GM12878 (cell line): ENCODE data around the gene C1orf232. TPM values are rescaled to one million over a fixed set of nuclear protein-coding genes. Genes with fewer than 3 reads are reported as not detected.
A peak's percentile ranks its signal among the peaks of the same experiment; 100 is the strongest.

Experiments used
- ATAC-seq: fragments of 200-7000 bp; cut with Tn5 transposase; 3 replicates; pipeline ENCODE4 v1.9.1; 2020; ENCODE audit warnings: mild to moderate bottlenecking, moderate library complexity
- Bru-seq: library from RNA; stranded (reverse); fragments of 400-500 nt; gene quantifications from one replicate; lab custom pipeline; 2021; lab: Mats Ljungman, UMichigan
- BruChase-seq, 2 experiments: library from RNA; stranded (reverse); fragments of 400-500 nt; gene quantifications; one replicate each; lab custom pipeline; 2021; lab: Mats Ljungman, UMichigan
- BruUV-seq: library from RNA; stranded (reverse); fragments of 400-500 nt; replicated peaks from 2 replicates; lab custom pipeline; 2021; lab: Mats Ljungman, UMichigan
- CTCF ChIA-PET: fragments of 300-600 bp; sonication (Branson Sonifier 250); formaldehyde crosslinking; extraction: SDS; loops from one replicate; lab custom pipeline; 2021; ENCODE audit warnings: inconsistent platforms; lab: Yijun Ruan, JAX
- POLR2A ChIA-PET: fragments of 350-600 bp; formaldehyde crosslinking; extraction: SDS; loops from one replicate; lab custom pipeline; 2021; ENCODE audit warnings: inconsistent platforms; lab: Charles Lee
- RAD21 ChIA-PET: fragments of 300-600 bp; sonication (Branson Sonifier 250); formaldehyde crosslinking; loops from one replicate; lab custom pipeline; 2023; ENCODE audit warnings: antibody characterized with exemption; ENCODE audit not compliant: unreplicated experiment; lab: Charles Lee
- SMC1A ChIA-PET: fragments of 300-600 bp; sonication (Branson Sonifier 250); formaldehyde crosslinking; loops from one replicate; lab custom pipeline; 2023; ENCODE audit not compliant: unreplicated experiment, uncharacterized antibody; lab: Charles Lee
- DNase-seq: peaks from one replicate; pipeline ENCODE4 v3.0.0-alpha.2; 2011; ENCODE audit warnings: low read depth, low spot score
- FAIRE-seq: peaks from 3 replicates; lab custom pipeline; 2011; peaks lifted over from hg19 to GRCh38; lab: Jason Lieb, UNC
- H2AFZ ChIP-seq: 2 replicates; pipeline ENCODE4 v1.6.0; 2011; ENCODE audit warnings: low read depth, low read length, control low read depth; ENCODE audit not compliant: control insufficient read depth
- H3K27ac ChIP-seq: 2 replicates; pipeline ENCODE4 v1.5.1; 2011; ENCODE audit warnings: control low read depth; ENCODE audit not compliant: control insufficient read depth, insufficient read depth
- H3K27me3 ChIP-seq, 2 experiments: replicated peaks in 1 of 2; 2 replicates each; pipeline versions ENCODE4 v1.6.0 to v1.6.1; 2011; ENCODE audit warnings: low read length in 1 of 2; ENCODE audit not compliant: control insufficient read depth in 2 of 2, insufficient read depth in 2 of 2
- H3K36me3 ChIP-seq, 2 experiments: 2 replicates each; pipeline ENCODE4 v1.5.1; 2011; ENCODE audit warnings: low read length in 1 of 2; ENCODE audit not compliant: control insufficient read depth in 2 of 2, insufficient read depth in 2 of 2
- H3K4me1 ChIP-seq: 2 replicates; pipeline ENCODE4 v1.6.1; 2011; ENCODE audit warnings: mild to moderate bottlenecking, low read length, moderate library complexity, mixed read lengths; ENCODE audit not compliant: control insufficient read depth, insufficient read depth
- H3K4me2 ChIP-seq: 2 replicates; pipeline ENCODE4 v1.6.0; 2011; ENCODE audit warnings: control low read depth; ENCODE audit not compliant: control insufficient read depth, insufficient read depth
- H3K4me3 ChIP-seq: fragments of 200-600 bp; sonication (generic); 2 replicates; pipeline ENCODE4 v1.5.1; 2016
- H3K79me2 ChIP-seq: 2 replicates; pipeline ENCODE4 v1.6.0; 2011; ENCODE audit warnings: low read length; ENCODE audit not compliant: control insufficient read depth, insufficient read depth
- H3K9ac ChIP-seq: 2 replicates; pipeline ENCODE4 v1.8.0; 2011; ENCODE audit warnings: low read length, control low read depth, mixed read lengths; ENCODE audit not compliant: control insufficient read depth, insufficient read depth
- H3K9me3 ChIP-seq: replicated peaks from 3 replicates; pipeline ENCODE4 v1.5.1; 2011; ENCODE audit warnings: mild to moderate bottlenecking, low read length; ENCODE audit not compliant: control insufficient read depth, insufficient read depth
- H4K20me1 ChIP-seq: 2 replicates; pipeline ENCODE4 v1.6.0; 2011; ENCODE audit not compliant: control insufficient read depth, insufficient read depth
- CREB1 ChIP-seq: IDR thresholded peaks from 2 replicates; pipeline ENCODE4 v1.6.1; 2012; ENCODE audit warnings: low read depth, mild to moderate bottlenecking, inconsistent platforms
- SMARCA5 ChIP-seq: fragments of 450-650 bp; IDR thresholded peaks from 2 replicates; pipeline ENCODE4 v1.6.1; 2017; ENCODE audit warnings: mild to moderate bottlenecking
- YBX1 ChIP-seq: fragments of 450-650 bp; IDR thresholded peaks from 2 replicates; pipeline ENCODE4 v1.6.1; 2016; ENCODE audit warnings: antibody characterized with exemption
- WGBS: methylation state at CpG from one replicate; pipeline ENCODE4 v1.1.6; 2016; ENCODE audit warnings: low lambda C conversion rate; ENCODE audit not compliant: insufficient replicate concordance, insufficient coverage; ENCODE audit errors: missing lambda C conversion rate; 5-methylcytosine and 5-hydroxymethylcytosine counted together
- in situ Hi-C: fragments of 300-500 bp; cut with MboI; formaldehyde crosslinking; loops from 9 replicates; pipeline ENCODE4 v1.14.3; 2018; ENCODE audit warnings: mixed read lengths
- intact Hi-C: fragments of 100-400 bp; cut with micrococcal nuclease; formaldehyde crosslinking; loops from one replicate; pipeline ENCODE4 v1.14.2; 2022; ENCODE audit not compliant: unreplicated experiment
- long read RNA-seq, 2 experiments: library from polyadenylated mRNA; unstranded; transcript quantifications; one replicate each; pipeline ENCODE4 v2.0.0, GENCODE V29; 2019 to 2020
- polyA minus RNA-seq, 3 experiments: library from RNA; depleted of rRNA, polyadenylated mRNA; stranded (reverse); fragments of >200 nt; gene quantifications; 2 replicates each; pipeline ENCODE4 v1.2.3, GENCODE V29; 2011
- polyA plus RNA-seq, 11 experiments: library from polyadenylated mRNA; depleted of rRNA in 4 of 11; unstranded in 6 of 11; stranded (reverse) in 5 of 11; fragments of >200 nt; fragmentation: Nextera tagmentation in 4 of 11; fragmentation: Illumina TruSeq in 1 of 11; extraction: Ambion mirVana in 4 of 11; extraction: Trizol in 1 of 11; gene quantifications; 1 replicate in 1 of 11; 2 replicates in 10 of 11; pipeline versions ENCODE4 v1.2.1 to v1.2.3, GENCODE V29; 2011 to 2016; ENCODE audit warnings: inconsistent platforms in 2 of 11, missing spikeins in 2 of 11, low read depth in 1 of 11
- total RNA-seq, 4 experiments: library from RNA; depleted of rRNA in 3 of 4; stranded (reverse); fragments of >200 nt in 3 of 4; fragmentation: Illumina TruSeq in 1 of 4; extraction: Trizol in 1 of 4; gene quantifications; 2 replicates each; pipeline versions ENCODE4 v1.2.1 to v1.2.3, GENCODE V29; 2013 to 2021

C1orf232 gene
- total RNA-seq (2013; cell fraction: nucleolus; rRNA removed) = not detected in 2 replicates
- total RNA-seq (2014; rRNA removed) (not detected in 2 replicates), total RNA-seq (2014; rRNA removed; fragmentation: Illumina TruSeq; extraction: Trizol) (not detected in 2 replicates), total RNA-seq (2021) (not detected in 2 replicates), polyA plus RNA-seq (2011; rRNA removed) (not detected in 2 replicates), polyA plus RNA-seq (2014; fragmentation: Illumina TruSeq; extraction: Trizol) (not detected in 2 replicates), polyA plus RNA-seq (2014; fragmentation: Nextera tagmentation; extraction: Ambion mirVana) (not detected), polyA plus RNA-seq (2014; rRNA removed) (not detected in 2 replicates), polyA plus RNA-seq (2016; fragmentation: Nextera tagmentation; extraction: Ambion mirVana) (not detected), polyA minus RNA-seq (2011; rRNA and poly(A)+ RNA removed) (not detected in 2 replicates), Bru-seq, nascent RNA (not detected), BruChase-seq, experiment 1, labeled RNA remaining after a 6-hour chase (not detected), BruChase-seq, experiment 2, labeled RNA remaining after a 2-hour chase (not detected)
- not detected for polyA plus RNA-seq (2011; ENCODE audit: low read depth)
- polyA plus RNA-seq (2011; cell fraction: cytosol; rRNA removed) = not detected in 2 replicates
- not detected in 2 replicates for polyA plus RNA-seq (2011; cell fraction: nucleus; rRNA removed)
- polyA plus RNA-seq (2012) = not detected in 2 replicates
- polyA minus RNA-seq (2011; cell fraction: cytosol; rRNA and poly(A)+ RNA removed) = not detected in 2 replicates
- polyA minus RNA-seq (2011; cell fraction: nucleus; rRNA and poly(A)+ RNA removed) = not detected in 2 replicates
- long read RNA-seq, experiment 1 = 0 reads
- long read RNA-seq, experiment 2 = 0 reads

- peaks cover 12% of the 10 kb centered on the region for H3K79me2 ChIP-seq
- RAD21 ChIA-PET = interaction anchor here (0.6 to 1.0 kb wide), 3 partner anchors 65 to 273 kb away, joined by 3 to 5 read pairs (median 3); partner anchors contain the start of gene CEP85
- DNase-seq = no peak
- no peak for FAIRE-seq
- no peaks in the 10 kb centered on the region for H4K20me1 ChIP-seq
- peak within 1 kb of the TSS; percentile 93 for H3K4me2 ChIP-seq
- peaks cover 12% of the 10 kb centered on the region for H3K4me1 ChIP-seq
- no TSS peak for BruUV-seq
- SMC1A ChIA-PET = interaction anchor here (1.7 kb wide), 1 partner anchor 153 kb away, joined by 8 read pairs; no protein-coding TSS in a partner anchor
- in situ Hi-C loops = no loop called here
- POLR2A ChIA-PET = interaction anchor here (2.0 kb wide), 1 partner anchor 66 kb away, joined by 11 read pairs; the partner anchor contains the start of gene CEP85
- 53% methylated on average over 5 of the region's 5 CpGs for WGBS
- H3K9me3 ChIP-seq = no peaks in the 10 kb centered on the region; the same call in 2 of the 3 replicates
- CTCF ChIA-PET = interaction anchor here (1.3 to 5.8 kb wide), 9 partner anchors 11 to 249 kb away, joined by 3 to 110 read pairs (median 5); partner anchors contain the start of gene CEP85
- H3K4me3 ChIP-seq = peak within 1 kb of the TSS; percentile 97
- no peak for ATAC-seq
- peak within 1 kb of the TSS; percentile 90 for H3K9ac ChIP-seq
- H3K27me3 ChIP-seq = peaks cover 0 to 3% of the 10 kb centered on the region in 2 experiments; a peak in 3 of 4 replicates
- H2AFZ ChIP-seq = peak within 1 kb of the TSS; percentile 72
- intact Hi-C loops = loop anchor here (1.0 to 10.0 kb wide), 3 partner anchors 66 to 226 kb away; partner anchors contain the start of gene CEP85
- TF ChIP-seq CREB1 = no peak
- no peak for TF ChIP-seq YBX1
- TF ChIP-seq SMARCA5 = no peak
- TF ChIP-seq, all 136 proteins: peak for 0
- peak within 1 kb of the TSS; percentile 79 for H3K27ac ChIP-seq
- H3K36me3 ChIP-seq = no peaks in the 10 kb centered on the region; a peak in 1 of 4 replicates
These were observed at the start of gene C1orf232 for GRCh38 chr1:26168410-26169197. Gene C1orf232 (minus strand): TSS chr1:26168963. CDS start chr1:26168499, 464 bp downstream.
